Tibial artery (tissue), 4 donors: ENCODE measurements around the gene PROSER2.

Source experiments
- DNase-seq, 2 donors: peaks; one replicate each; pipeline ENCODE4 v3.0.0-alpha.2; 2019
- H3K27ac ChIP-seq, 2 donors: fragments of 200-600 bp; sonication (generic) in 1 of 2; 1 replicate in 1 of 2; 2 replicates in 1 of 2; pipeline ENCODE4 v1.5.1; 2018 to 2019; ENCODE audit warnings: mild to moderate bottlenecking in 1 of 2
- H3K27me3 ChIP-seq, 2 donors: fragments of 200-600 bp; sonication (generic) in 1 of 2; one replicate each; pipeline versions ENCODE4 v1.5.1 to v1.6.0; 2016 to 2019
- H3K36me3 ChIP-seq, 3 donors: fragments of 200-600 bp; sonication (generic) in 2 of 3; one replicate each; pipeline ENCODE4 v1.5.1; 2016 to 2019; ENCODE audit warnings: mild to moderate bottlenecking in 2 of 3
- H3K4me1 ChIP-seq, 4 donors: fragments of 200-600 bp; sonication (generic) in 2 of 4; 1 replicate in 3 of 4; 2 replicates in 1 of 4; pipeline ENCODE4 v1.5.1; 2016 to 2019
- H3K4me3 ChIP-seq, 2 donors: fragments of 200-600 bp; sonication (generic) in 1 of 2; 1 replicate in 1 of 2; 2 replicates in 1 of 2; pipeline ENCODE4 v1.5.1; 2018 to 2019; ENCODE audit warnings: mild to moderate bottlenecking in 2 of 2
- H3K9me3 ChIP-seq, 3 donors: fragments of 200-600 bp; sonication (generic) in 1 of 3; one replicate each; pipeline ENCODE4 v1.5.1; 2016 to 2019
- intact Hi-C: fragments of 100-400 bp; cut with DNase I; formaldehyde crosslinking; loops from one replicate; pipeline ENCODE4 v1.15.0; 2023; ENCODE audit warnings: low total_unique reads
- TF ChIP-seq, protein P1 (sequence below), 2 experiments: fragments of 200-600 bp in 1 of 2; fragments of 450-650 bp in 1 of 2; IDR thresholded peaks; one replicate each; pipeline ENCODE4 v1.5.1; 2017 to 2019; ENCODE audit warnings: antibody characterized with exemption in 2 of 2, mild to moderate bottlenecking in 1 of 2, moderate library complexity in 1 of 2

PROSER2 gene

GRCh38 chr10:11861811-11862428 lies 38.8 kb downstream of the PROSER2 start:
- TF ChIP-seq, protein P1, sequence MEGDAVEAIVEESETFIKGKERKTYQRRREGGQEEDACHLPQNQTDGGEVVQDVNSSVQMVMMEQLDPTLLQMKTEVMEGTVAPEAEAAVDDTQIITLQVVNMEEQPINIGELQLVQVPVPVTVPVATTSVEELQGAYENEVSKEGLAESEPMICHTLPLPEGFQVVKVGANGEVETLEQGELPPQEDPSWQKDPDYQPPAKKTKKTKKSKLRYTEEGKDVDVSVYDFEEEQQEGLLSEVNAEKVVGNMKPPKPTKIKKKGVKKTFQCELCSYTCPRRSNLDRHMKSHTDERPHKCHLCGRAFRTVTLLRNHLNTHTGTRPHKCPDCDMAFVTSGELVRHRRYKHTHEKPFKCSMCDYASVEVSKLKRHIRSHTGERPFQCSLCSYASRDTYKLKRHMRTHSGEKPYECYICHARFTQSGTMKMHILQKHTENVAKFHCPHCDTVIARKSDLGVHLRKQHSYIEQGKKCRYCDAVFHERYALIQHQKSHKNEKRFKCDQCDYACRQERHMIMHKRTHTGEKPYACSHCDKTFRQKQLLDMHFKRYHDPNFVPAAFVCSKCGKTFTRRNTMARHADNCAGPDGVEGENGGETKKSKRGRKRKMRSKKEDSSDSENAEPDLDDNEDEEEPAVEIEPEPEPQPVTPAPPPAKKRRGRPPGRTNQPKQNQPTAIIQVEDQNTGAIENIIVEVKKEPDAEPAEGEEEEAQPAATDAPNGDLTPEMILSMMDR (IDR thresholded peaks at IDR 0.05): no peak
- Histone ChIP-seq H3K36me3 (peaks cover 0 to 35% (median 0%) of the 10 kb centered on the region in 3 donors), H3K27ac (no peak overlapping the region), H3K4me3 (no peak overlapping the region), H3K4me1 (no peaks in the 10 kb centered on the region), H3K27me3 (no peaks in the 10 kb centered on the region), H3K9me3 (no peaks in the 10 kb centered on the region)
- DNase-seq: no peak
- intact Hi-C loops: no loop called here

GRCh38 chr10:11863353-11864109 lies 40.4 kb downstream of the PROSER2 start:
- Histone ChIP-seq H3K4me1 (no peaks in the 10 kb centered on the region), H3K9me3 (no peaks in the 10 kb centered on the region), H3K27me3 (no peaks in the 10 kb centered on the region), H3K4me3 (no peak overlapping the region), H3K27ac (no peak overlapping the region), H3K36me3 (peaks cover 0 to 38% (median 0%) of the 10 kb centered on the region in 3 donors)
- DNase-seq: no peak
- TF ChIP-seq, protein P1 (IDR thresholded peaks at IDR 0.05): no peak
- intact Hi-C loops: no loop called here

DNA sequence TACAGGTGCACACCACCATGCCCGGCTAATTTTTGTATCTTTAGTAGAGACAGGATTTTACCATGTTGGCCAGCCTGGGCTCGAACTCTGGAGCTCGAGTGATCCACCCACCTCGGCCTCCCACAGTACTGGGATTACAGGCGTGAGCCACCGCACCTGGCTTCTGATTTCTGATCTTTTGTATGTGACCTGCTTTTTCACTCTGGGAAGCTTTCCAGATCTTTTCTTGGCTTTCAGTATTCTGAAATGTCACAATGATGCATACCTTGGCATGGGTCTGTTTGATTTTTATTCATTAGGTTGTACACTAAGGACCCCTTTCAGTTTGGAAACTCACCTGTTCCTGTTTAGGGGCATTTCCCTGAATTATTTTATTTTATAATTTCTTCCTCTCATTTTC lies 41.6 kb downstream of the PROSER2 start:
- TF ChIP-seq, protein P1 (IDR thresholded peaks at IDR 0.05): no peak
- Histone ChIP-seq H3K4me1 (peaks cover 0 to 5% (median 4%) of the 10 kb centered on the region in 4 donors), H3K27ac (no peak overlapping the region), H3K36me3 (peaks cover 0 to 38% (median 0%) of the 10 kb centered on the region in 3 donors), H3K27me3 (peaks cover 0 to 6% of the 10 kb centered on the region in 2 donors), H3K9me3 (no peaks in the 10 kb centered on the region), H3K4me3 (no peak overlapping the region)
- intact Hi-C loops: no loop called here
- peak in 1 of 2 donors; percentile 35 for DNase-seq

- Histone ChIP-seq H3K4me1 (peaks cover 0 to 14% (median 9%) of the 10 kb centered on the region in 4 donors), H3K27ac (no peak overlapping the region), H3K4me3 (no peak overlapping the region), H3K9me3 (no peaks in the 10 kb centered on the region), H3K36me3 (peaks cover 0 to 38% (median 0%) of the 10 kb centered on the region in 3 donors), H3K27me3 (peaks cover 0 to 10% of the 10 kb centered on the region in 2 donors)
- intact Hi-C loops: no loop called here
- DNase-seq: peak in 1 of 2 donors; percentile 52
- TF ChIP-seq, protein P1 (IDR thresholded peaks at IDR 0.05): no peak
Observed at GRCh38 chr10:11865561-11865960, 42.4 kb downstream of the PROSER2 start.

DNA sequence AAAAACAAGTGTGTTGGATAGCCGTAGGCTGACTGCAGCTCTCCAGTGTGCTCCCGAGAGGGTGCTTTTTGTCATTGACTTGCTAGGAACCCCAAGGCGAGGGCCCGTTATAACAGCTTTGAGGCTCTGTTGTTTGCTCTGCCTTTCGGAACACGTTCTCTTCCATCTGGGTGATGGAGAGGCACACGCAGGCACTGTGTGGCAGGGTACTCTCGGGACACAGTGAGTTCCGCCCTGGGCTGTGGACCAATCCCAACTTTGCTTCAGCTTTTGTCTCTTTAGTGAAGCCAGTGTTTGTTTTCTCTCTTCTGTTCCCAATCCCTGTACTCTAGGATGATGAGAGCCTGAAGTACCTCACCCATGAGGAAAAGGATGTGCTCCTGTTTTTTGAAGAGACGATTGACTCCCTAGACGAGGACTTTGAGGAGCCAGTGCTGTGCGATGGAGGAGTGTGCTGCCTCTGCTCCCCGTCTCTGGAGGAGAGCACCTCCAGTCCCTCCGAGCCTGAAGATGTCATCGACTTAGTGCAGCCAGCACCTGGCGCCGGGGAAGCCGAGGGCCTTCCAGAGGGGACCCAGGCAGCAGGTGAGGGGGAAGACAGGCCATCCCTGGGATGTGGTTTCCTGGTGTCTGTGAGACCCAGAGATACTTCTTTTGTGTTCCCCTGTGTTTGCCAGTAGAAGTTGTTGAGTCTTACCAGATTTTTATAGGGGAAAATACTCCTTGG lies 43.2 kb downstream of the PROSER2 start:
- Histone ChIP-seq H3K27ac (no peak overlapping the region), H3K4me3 (no peak overlapping the region), H3K36me3 (peaks cover 0 to 32% (median 0%) of the 10 kb centered on the region in 3 donors), H3K27me3 (peaks cover 0 to 10% of the 10 kb centered on the region in 2 donors), H3K4me1 (peaks cover 0 to 14% (median 9%) of the 10 kb centered on the region in 4 donors), H3K9me3 (no peaks in the 10 kb centered on the region)
- TF ChIP-seq, protein P1 (IDR thresholded peaks at IDR 0.05): no peak
- intact Hi-C loops: no loop called here
- DNase-seq: no peak
